ENCODE data around the gene KCNC2.
A peak's percentile ranks its signal among the peaks of the same experiment; 100 is the strongest.
"Not testable (repeated sequence)": the region's sequence is repeated elsewhere in the genome, so short reads cannot be mapped to it uniquely, and the experiment has no call there.

Gene KCNC2

GRCh38 chr12:75209812-75210138 is at the start of gene KCNC2:
TSS of gene KCNC2 (minus strand) at chr12:75209839.
- no peak for DNase-seq

- DNase-seq, result no peak
These were observed 49.5 kb upstream of the KCNC2 start for GRCh38 chr12:75259143-75259542.

GRCh38 chr12:75257510-75257909 is 47.9 kb upstream of the KCNC2 start:
- no peak for DNase-seq

GRCh38 chr12:75245108-75245507 is 35.5 kb upstream of the KCNC2 start:
- no peak for DNase-seq

GRCh38 chr12:75239987-75240386 is 30.3 kb upstream of the KCNC2 start:
- DNase-seq, result no peak

- no peak for DNase-seq
These were observed 26.6 kb upstream of the KCNC2 start for GRCh38 chr12:75236206-75236605.

- DNase-seq, result no peak
These were observed 17.5 kb upstream of the KCNC2 start for GRCh38 chr12:75227132-75227531.

- no peak for DNase-seq
These were observed 2.4 kb upstream of the KCNC2 start for GRCh38 chr12:75212072-75212471.

- peak; percentile 9 for DNase-seq
These were observed 505 bp downstream of the KCNC2 start for GRCh38 chr12:75208856-75209811.

- no peak for DNase-seq
These were observed 2.1 kb downstream of the KCNC2 start for GRCh38 chr12:75207338-75208083.

- DNase-seq, result no peak
These were observed 4.1 kb downstream of the KCNC2 start for GRCh38 chr12:75205558-75205957.

- DNase-seq, result peak; percentile 35
These were observed 12.8 kb downstream of the KCNC2 start for GRCh38 chr12:75196865-75197264.

GRCh38 chr12:75196408-75196807 is 13.2 kb downstream of the KCNC2 start:
- DNase-seq, result no peak

GRCh38 chr12:75194250-75194649 is 15.4 kb downstream of the KCNC2 start:
- no peak for DNase-seq

GRCh38 chr12:75192196-75192595 is 17.4 kb downstream of the KCNC2 start:
- DNase-seq, result no peak

GRCh38 chr12:75190846-75191245 is 18.8 kb downstream of the KCNC2 start:
- no peak for DNase-seq

- DNase-seq, result not testable (repeated sequence)
These were observed 23.8 kb downstream of the KCNC2 start for GRCh38 chr12:75185881-75186280.

GRCh38 chr12:75184516-75184915 is 25.1 kb downstream of the KCNC2 start:
- no peak for DNase-seq

- no peak for DNase-seq
These were observed 25.7 kb downstream of the KCNC2 start for GRCh38 chr12:75183967-75184366.

GRCh38 chr12:75177997-75178396 is 31.6 kb downstream of the KCNC2 start:
- DNase-seq, result peak; percentile 92

GRCh38 chr12:75172611-75173010 is 37.0 kb downstream of the KCNC2 start:
- DNase-seq, result no peak

- no peak for DNase-seq
These were observed 38.9 kb downstream of the KCNC2 start for GRCh38 chr12:75170640-75171185.

GRCh38 chr12:75162845-75163244 is 46.8 kb downstream of the KCNC2 start:
- no peak for DNase-seq

GRCh38 chr12:75161488-75161887 is 48.2 kb downstream of the KCNC2 start:
- no peak for DNase-seq

All from HCEC 1CT (cell line).